Spleen (tissue), 11 donors: Measurements from ENCODE around the gene CSH1. TPM values are rescaled to one million over a fixed set of nuclear protein-coding genes. Genes with fewer than 3 reads are reported as not detected.
"Not testable (repeated sequence)": the region's sequence is repeated elsewhere in the genome, so short reads cannot be mapped to it uniquely, and the experiment has no call there.

Experiments
- DNase-seq: peaks from one replicate; pipeline ENCODE4 v3.0.0-alpha.2; 2020
- H3K27ac ChIP-seq, 8 donors: fragments of 200-600 bp; sonication (generic) in 7 of 8; 1 replicate in 4 of 8; 2 replicates in 4 of 8; pipeline versions ENCODE4 v1.5.0 to v1.8.0; 2016 to 2021; ENCODE audit warnings: inconsistent platforms in 4 of 8, mild to moderate bottlenecking in 4 of 8, moderate library complexity in 1 of 8
- H3K27me3 ChIP-seq, 7 donors: fragments of 200-600 bp; sonication (generic) in 6 of 7; replicated peaks in 1 of 7; 1 replicate in 4 of 7; 2 replicates in 3 of 7; pipeline versions ENCODE4 v1.5.0 to v1.8.0; 2016 to 2021; ENCODE audit warnings: inconsistent platforms in 3 of 7, mild to moderate bottlenecking in 1 of 7
- H3K36me3 ChIP-seq, 6 donors: fragments of 200-600 bp; sonication (generic) in 5 of 6; 1 replicate in 4 of 6; 2 replicates in 2 of 6; pipeline versions ENCODE4 v1.5.0 to v1.8.0; 2016 to 2021; ENCODE audit warnings: inconsistent platforms in 2 of 6
- H3K4me1 ChIP-seq, 6 donors: fragments of 200-600 bp; sonication (generic) in 5 of 6; 1 replicate in 3 of 6; 2 replicates in 3 of 6; pipeline versions ENCODE4 v1.5.0 to v1.8.0; 2016 to 2021; ENCODE audit warnings: inconsistent platforms in 3 of 6
- H3K4me3 ChIP-seq, 8 donors: fragments of 200-600 bp; sonication (generic) in 7 of 8; 1 replicate in 4 of 8; 2 replicates in 4 of 8; pipeline versions ENCODE4 v1.5.0 to v1.8.0; 2016 to 2021; ENCODE audit warnings: inconsistent platforms in 4 of 8, mild to moderate bottlenecking in 4 of 8, moderate library complexity in 2 of 8
- H3K9me3 ChIP-seq, 8 donors: fragments of 200-600 bp; sonication (generic) in 7 of 8; 1 replicate in 4 of 8; 2 replicates in 4 of 8; pipeline versions ENCODE4 v1.5.0 to v1.8.0; 2016 to 2021; ENCODE audit warnings: inconsistent platforms in 4 of 8
- POLR2A ChIP-seq, 3 donors: fragments of 450-650 bp; IDR thresholded peaks; one replicate each; pipeline ENCODE4 v1.5.1; 2017; ENCODE audit warnings: antibody characterized with exemption in 3 of 3, mild to moderate bottlenecking in 1 of 3
- POLR2AphosphoS5 ChIP-seq, 3 donors: sonication (generic); formaldehyde crosslinking; IDR thresholded peaks; one replicate each; pipeline ENCODE4 v1.5.1; 2017; ENCODE audit warnings: antibody characterized with exemption in 3 of 3
- WGBS, 5 donors: extraction: QIAGEN DNeasy Blood & Tissue Kit in 3 of 5; methylation state at CpG; one replicate each; pipeline versions ENCODE4 v1.1.5 to v1.1.7; 2013 to 2018; 5-methylcytosine and 5-hydroxymethylcytosine counted together
- intact Hi-C: fragments of 100-400 bp; cut with DNase I; formaldehyde crosslinking; loops from one replicate; pipeline ENCODE4 v1.15.0; 2023; ENCODE audit warnings: low total_unique reads
- polyA plus RNA-seq, 3 donors: library from polyadenylated mRNA; stranded (reverse); fragments of 200-250 nt; gene quantifications; one replicate each; pipeline ENCODE4 v1.2.1, GENCODE V29; 2013
- total RNA-seq, 7 donors: library from RNA; depleted of rRNA in 3 of 7; stranded (reverse); fragments of >200 nt in 3 of 7; fragmentation: NEBNext Ultra II Directional in 4 of 7; extraction: Animal tissue kit (Norgen Biotek cat#: 25700) in 4 of 7; gene quantifications; one replicate each; pipeline versions ENCODE4 v1.1.0 to v1.2.1, GENCODE V29; 2016 to 2021
- TF ChIP-seq, protein P1 (sequence below), 11 experiments: fragments of 200-600 bp in 7 of 11; fragments of 450-650 bp in 4 of 11; sonication (generic) in 4 of 11; IDR thresholded peaks in 8 of 11; conservative IDR thresholded peaks in 3 of 11; 1 replicate in 7 of 11; 2 replicates in 4 of 11; pipeline versions ENCODE4 v1.4.0 to v1.8.0; 2016 to 2021; ENCODE audit warnings: antibody characterized with exemption in 11 of 11, inconsistent platforms in 4 of 11, mild to moderate bottlenecking in 1 of 11
- donor health status: healthy with polysubstance abuse.
- donor health status: DM: no; HTN: no; CAD: no; lungs with moderate emphysema.
- donor health status: DM: no; HTN: no; CAD: no.
- donor health status: Bipolar disorder and iron deficiency.
- donor health status: healthy.
- donor health status: DM: no; HTN: no; CAD: no.
- donor health status: DM: yes; HTN: yes; CAD: no.

Gene CSH1
- total and polyA plus RNA-seq, 10 donors: not detected

DNA sequence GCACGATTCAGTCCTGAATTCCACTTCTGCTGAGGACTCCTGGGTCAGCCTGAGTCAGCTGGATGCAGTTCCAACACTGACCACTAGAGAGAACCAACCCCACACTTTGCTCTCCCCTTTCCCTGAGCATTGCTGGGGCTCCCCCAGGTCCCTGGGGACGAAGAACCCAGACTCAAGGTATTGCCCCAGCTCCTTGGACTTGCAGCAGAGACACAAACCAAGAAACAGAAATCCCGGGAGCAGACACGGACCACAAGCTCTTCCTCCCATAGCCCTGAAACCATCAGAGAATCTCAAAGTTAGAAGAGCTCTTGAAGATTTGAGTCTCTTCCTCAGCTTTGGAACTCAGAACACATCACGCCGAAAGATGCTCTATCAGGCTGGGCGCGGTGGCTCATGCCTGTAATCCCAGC, 22.9 kb upstream of the CSH1 start:
- peak; percentile 86 for DNase-seq
- H3K27ac ChIP-seq: peak overlapping the region in 5 of 8 donors; percentile 34 to 61 (median 40)
- H3K27me3 ChIP-seq: no peaks in the 10 kb centered on the region
- TF ChIP-seq POLR2A (IDR thresholded peaks at IDR 0.05) (no peak), POLR2AphosphoS5 (IDR thresholded peaks at IDR 0.05) (peak in 1 of 3 donors; percentile 22)
- TF ChIP-seq, protein P1, sequence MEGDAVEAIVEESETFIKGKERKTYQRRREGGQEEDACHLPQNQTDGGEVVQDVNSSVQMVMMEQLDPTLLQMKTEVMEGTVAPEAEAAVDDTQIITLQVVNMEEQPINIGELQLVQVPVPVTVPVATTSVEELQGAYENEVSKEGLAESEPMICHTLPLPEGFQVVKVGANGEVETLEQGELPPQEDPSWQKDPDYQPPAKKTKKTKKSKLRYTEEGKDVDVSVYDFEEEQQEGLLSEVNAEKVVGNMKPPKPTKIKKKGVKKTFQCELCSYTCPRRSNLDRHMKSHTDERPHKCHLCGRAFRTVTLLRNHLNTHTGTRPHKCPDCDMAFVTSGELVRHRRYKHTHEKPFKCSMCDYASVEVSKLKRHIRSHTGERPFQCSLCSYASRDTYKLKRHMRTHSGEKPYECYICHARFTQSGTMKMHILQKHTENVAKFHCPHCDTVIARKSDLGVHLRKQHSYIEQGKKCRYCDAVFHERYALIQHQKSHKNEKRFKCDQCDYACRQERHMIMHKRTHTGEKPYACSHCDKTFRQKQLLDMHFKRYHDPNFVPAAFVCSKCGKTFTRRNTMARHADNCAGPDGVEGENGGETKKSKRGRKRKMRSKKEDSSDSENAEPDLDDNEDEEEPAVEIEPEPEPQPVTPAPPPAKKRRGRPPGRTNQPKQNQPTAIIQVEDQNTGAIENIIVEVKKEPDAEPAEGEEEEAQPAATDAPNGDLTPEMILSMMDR (IDR thresholded peaks at IDR 0.05 in 8 of 11, conservative IDR thresholded peaks at IDR 0.05 in 3 of 11): peak; percentile 94 to 99 (median 98)
- H3K4me3 ChIP-seq: peak overlapping the region in 1 of 8 donors; percentile 28
- no peaks in the 10 kb centered on the region for H3K9me3 ChIP-seq
- H3K4me1 ChIP-seq: peaks cover 19 to 77% (median 38%) of the 10 kb centered on the region in 6 donors
- WGBS, 5 donors: 39 to 46% (median 40%) methylated on average over 8 of the region's 8 CpGs
- intact Hi-C loops: no loop called here
- H3K36me3 ChIP-seq: no peaks in the 10 kb centered on the region

DNA sequence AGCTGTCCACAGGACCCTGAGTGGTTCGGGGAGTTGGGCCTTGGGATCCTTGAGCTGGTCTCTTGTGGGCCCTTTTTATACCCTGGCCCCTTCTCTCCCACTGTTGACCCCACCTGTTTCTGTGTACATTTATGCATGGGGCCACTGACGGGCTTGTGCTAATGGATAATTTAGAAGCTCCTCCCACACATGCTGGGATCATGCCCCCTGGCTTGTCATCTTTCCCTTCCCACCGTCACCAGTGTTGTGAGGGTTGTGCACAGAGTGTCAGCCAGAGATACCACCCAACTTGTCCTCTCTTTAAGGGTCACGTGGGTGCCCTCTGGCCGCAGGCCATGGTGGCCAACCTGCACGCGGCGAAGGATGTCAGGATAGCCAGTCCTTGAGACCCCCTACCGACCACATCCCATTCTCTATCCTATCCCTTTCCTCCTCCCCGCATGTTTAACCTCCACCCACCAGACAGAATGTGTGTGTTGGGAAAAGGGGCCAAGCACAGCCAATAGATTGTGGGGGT, 22.5 kb upstream of the CSH1 start, which contains the start of gene GH1:
Gene GH1 (minus strand): TSS at position 51 of the 517 bp plus-strand sequence. CDS start 63 bp downstream, outside the sequence.
- DNase-seq, H3K9me3 ChIP-seq, H3K36me3 ChIP-seq, intact Hi-C loops, H3K27me3 ChIP-seq: not testable (repeated sequence)
- peak within 1 kb of the TSS in 5 of 8 donors; percentile 34 to 61 (median 40) for H3K27ac ChIP-seq
- peak within 1 kb of the TSS in 1 of 8 donors; percentile 28 for H3K4me3 ChIP-seq
- 45 to 61% (median 57%) methylated on average over 9 to 10 of the region's 10 CpGs for WGBS, 5 donors
- H3K4me1 ChIP-seq: peaks cover 16 to 72% (median 35%) of the 10 kb centered on the region in 6 donors

DNA sequence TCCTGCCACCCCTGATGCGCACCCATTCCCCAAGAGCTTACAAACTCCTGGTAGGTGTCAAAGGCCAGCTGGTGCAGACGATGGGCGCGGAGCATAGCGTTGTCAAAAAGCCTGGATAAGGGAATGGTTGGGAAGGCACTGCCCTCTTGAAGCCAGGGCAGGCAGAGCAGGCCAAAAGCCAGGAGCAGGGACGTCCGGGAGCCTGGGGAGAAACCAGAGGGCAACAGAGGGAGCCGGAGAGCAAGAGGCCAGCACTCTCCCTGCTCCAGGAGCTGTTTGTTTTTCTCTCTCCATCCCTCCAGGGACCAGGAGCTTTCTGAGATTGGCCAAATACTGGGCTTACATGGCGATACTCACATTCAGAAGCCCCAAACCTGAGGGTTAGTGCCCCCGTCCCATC, 21.9 kb upstream of the CSH1 start:
- DNase-seq: no peak
- Histone ChIP-seq H3K36me3 (no peaks in the 10 kb centered on the region), H3K4me1 (peaks cover 13 to 67% (median 31%) of the 10 kb centered on the region in 6 donors), H3K9me3 (no peaks in the 10 kb centered on the region), H3K4me3 (no peak overlapping the region), H3K27me3 (no peaks in the 10 kb centered on the region), H3K27ac (no peak overlapping the region)
- TF ChIP-seq POLR2A (IDR thresholded peaks at IDR 0.05) (no peak), POLR2AphosphoS5 (IDR thresholded peaks at IDR 0.05) (no peak)
- TF ChIP-seq, protein P1 (IDR thresholded peaks at IDR 0.05 in 8 of 11, conservative IDR thresholded peaks at IDR 0.05 in 3 of 11): no peak
- WGBS, 5 donors: 86 to 93% (median 90%) methylated on average over 9 to 10 of the region's 10 CpGs
- intact Hi-C loops: no loop called here

DNA sequence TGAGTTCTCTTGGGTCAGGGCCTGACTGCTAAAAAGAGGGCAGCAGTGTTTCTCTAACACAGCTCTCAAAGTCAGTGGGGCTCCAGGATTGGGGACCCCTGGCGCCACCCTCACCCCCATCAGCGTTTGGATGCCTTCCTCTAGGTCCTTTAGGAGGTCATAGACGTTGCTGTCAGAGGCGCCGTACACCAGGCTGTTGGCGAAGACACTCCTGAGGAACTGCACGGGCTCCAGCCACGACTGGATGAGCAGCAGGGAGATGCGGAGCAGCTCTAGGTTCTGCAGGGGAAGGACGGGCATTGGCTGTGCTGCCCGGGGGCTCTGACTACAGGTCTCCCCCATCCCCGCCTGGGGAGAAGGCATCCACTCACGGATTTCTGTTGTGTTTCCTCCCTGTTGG, 21.3 kb upstream of the CSH1 start:
- DNase-seq: no peak
- intact Hi-C loops: no loop called here
- WGBS, 5 donors: 86 to 93% (median 87%) methylated on average over 10 to 13 of the region's 13 CpGs
- Histone ChIP-seq H3K27me3 (no peaks in the 10 kb centered on the region), H3K9me3 (no peaks in the 10 kb centered on the region), H3K4me3 (no peak overlapping the region), H3K4me1 (peaks cover 13 to 60% (median 28%) of the 10 kb centered on the region in 6 donors), H3K27ac (no peak overlapping the region), H3K36me3 (no peaks in the 10 kb centered on the region)
- TF ChIP-seq, protein P1 (IDR thresholded peaks at IDR 0.05 in 8 of 11, conservative IDR thresholded peaks at IDR 0.05 in 3 of 11): no peak
- TF ChIP-seq POLR2AphosphoS5 (IDR thresholded peaks at IDR 0.05) (no peak), POLR2A (IDR thresholded peaks at IDR 0.05) (no peak)

DNA sequence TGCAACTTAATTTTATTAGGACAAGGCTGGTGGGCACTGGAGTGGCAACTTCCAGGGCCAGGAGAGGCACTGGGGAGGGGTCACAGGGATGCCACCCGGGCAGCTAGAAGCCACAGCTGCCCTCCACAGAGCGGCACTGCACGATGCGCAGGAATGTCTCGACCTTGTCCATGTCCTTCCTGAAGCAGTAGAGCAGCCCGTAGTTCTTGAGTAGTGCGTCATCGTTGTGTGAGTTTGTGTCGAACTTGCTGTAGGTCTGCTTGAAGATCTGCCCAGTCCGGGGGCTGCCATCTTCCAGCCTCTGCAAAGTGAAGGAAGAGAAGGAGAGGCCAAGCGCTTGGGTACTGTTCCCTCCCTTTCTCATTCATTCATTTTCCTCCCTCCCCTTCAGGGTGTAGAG, 20.8 kb upstream of the CSH1 start:
- peaks cover 13 to 56% (median 28%) of the 10 kb centered on the region in 6 donors for H3K4me1 ChIP-seq
- H3K36me3 ChIP-seq, intact Hi-C loops, H3K4me3 ChIP-seq, H3K27ac ChIP-seq, H3K27me3 ChIP-seq, H3K9me3 ChIP-seq, DNase-seq: not testable (repeated sequence)
- 70 to 85% (median 73%) methylated on average over 7 to 11 of the region's 11 CpGs for WGBS, 5 donors
